Astrocyte (in vitro differentiated cells and primary cell): Measurements from ENCODE around the gene NOS1AP.

Source experiments
- EZH2 ChIP-seq: IDR thresholded peaks from 2 replicates; pipeline ENCODE4 v1.6.1; 2012; ENCODE audit warnings: mild to moderate bottlenecking, low read length, inconsistent platforms; ENCODE audit not compliant: insufficient read depth
- TF ChIP-seq, protein P1 (sequence below): IDR thresholded peaks from 2 replicates; pipeline ENCODE4 v1.5.1; 2011; ENCODE audit warnings: low read depth, mild to moderate bottlenecking, inconsistent platforms, low read length, moderate library complexity; ENCODE audit not compliant: insufficient read depth

DNA sequence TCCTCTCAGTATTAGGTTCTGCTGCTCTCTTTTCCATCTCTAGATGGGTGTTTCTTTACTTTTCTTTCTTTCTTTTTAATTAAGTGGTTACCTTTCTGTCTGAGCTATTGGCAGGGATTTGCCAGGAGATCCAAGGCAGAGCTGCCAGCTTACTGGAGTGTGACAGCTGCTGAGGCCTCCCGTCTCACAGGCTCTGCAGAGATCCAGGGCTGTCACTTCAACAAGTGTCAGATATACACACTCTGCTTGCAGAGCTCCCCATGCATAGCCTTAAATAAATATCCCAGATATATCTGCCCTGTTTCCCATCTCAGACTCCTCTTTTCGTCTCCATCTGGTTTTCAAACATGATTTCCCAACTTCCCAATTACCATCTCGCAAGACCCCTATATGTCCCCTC is 124.3 kb downstream of the NOS1AP start:
- TF ChIP-seq, protein P1, sequence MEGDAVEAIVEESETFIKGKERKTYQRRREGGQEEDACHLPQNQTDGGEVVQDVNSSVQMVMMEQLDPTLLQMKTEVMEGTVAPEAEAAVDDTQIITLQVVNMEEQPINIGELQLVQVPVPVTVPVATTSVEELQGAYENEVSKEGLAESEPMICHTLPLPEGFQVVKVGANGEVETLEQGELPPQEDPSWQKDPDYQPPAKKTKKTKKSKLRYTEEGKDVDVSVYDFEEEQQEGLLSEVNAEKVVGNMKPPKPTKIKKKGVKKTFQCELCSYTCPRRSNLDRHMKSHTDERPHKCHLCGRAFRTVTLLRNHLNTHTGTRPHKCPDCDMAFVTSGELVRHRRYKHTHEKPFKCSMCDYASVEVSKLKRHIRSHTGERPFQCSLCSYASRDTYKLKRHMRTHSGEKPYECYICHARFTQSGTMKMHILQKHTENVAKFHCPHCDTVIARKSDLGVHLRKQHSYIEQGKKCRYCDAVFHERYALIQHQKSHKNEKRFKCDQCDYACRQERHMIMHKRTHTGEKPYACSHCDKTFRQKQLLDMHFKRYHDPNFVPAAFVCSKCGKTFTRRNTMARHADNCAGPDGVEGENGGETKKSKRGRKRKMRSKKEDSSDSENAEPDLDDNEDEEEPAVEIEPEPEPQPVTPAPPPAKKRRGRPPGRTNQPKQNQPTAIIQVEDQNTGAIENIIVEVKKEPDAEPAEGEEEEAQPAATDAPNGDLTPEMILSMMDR = no peak
- no peak for TF ChIP-seq EZH2
